ENCODE measurements around the gene DMRT2.

The DMRT2 gene

GRCh38 chr9:1046639-1047572 is 3.3 kb upstream of the DMRT2 start:
- no peak for DNase-seq
- no peak overlapping the region for H3K9ac ChIP-seq (ENCODE audit: low read depth, low read length)

DNA sequence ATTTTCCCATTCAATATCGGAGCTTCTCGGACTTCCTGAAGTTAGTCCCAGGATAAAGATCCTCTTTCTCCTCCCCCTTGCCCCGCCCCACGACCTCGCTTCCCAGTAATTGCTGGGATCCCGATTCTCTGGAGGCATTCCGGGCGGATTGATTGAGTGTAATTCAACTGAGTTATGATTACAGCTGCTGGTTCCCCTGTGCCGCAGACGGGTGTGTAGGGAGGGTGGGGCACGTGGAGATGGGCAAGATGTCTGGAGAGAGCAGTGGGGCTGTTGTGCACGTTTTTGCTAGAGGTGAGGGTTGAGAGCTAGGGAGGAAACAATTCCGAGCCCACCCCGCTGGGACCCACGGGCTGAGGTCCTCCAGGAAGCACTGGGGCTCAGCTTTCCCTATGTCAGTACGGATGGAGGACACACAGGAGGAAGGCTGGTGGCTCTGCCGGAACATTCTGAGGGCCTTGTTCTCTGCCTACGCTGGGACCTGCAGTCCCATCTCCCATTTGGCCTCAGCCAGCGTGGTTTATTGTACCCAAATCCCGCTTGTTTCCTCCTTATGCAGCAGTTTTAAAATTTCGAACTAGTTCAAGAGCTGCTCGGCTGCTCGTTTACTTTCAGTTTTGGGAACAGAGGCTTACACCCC is 2.4 kb upstream of the DMRT2 start:
- no peaks in the 10 kb centered on the region for H4K20me1 ChIP-seq (ENCODE audit: insufficient read depth, low read length)
- ATAC-seq (ENCODE audit: insufficient read depth, low read depth) (0 out of 3 replicates have a peak, but pooled peaks have one; percentile 31), DNase-seq (no peak)
- H3K27ac ChIP-seq (ENCODE audit: low read length) = no peak overlapping the region
- H2AFZ ChIP-seq (ENCODE audit: low read depth, low read length) = no peak overlapping the region; the same call in 1 of the 2 replicates
- H3K27me3 ChIP-seq (ENCODE audit: insufficient read depth, low read length, poor library complexity) = no peaks in the 10 kb centered on the region
- TF ChIP-seq EZH2 (IDR thresholded peaks at IDR 0.05; ENCODE audit: borderline replicate concordance, low read depth, low read length, severe bottlenecking) = no peak
- TF ChIP-seq, protein P1, sequence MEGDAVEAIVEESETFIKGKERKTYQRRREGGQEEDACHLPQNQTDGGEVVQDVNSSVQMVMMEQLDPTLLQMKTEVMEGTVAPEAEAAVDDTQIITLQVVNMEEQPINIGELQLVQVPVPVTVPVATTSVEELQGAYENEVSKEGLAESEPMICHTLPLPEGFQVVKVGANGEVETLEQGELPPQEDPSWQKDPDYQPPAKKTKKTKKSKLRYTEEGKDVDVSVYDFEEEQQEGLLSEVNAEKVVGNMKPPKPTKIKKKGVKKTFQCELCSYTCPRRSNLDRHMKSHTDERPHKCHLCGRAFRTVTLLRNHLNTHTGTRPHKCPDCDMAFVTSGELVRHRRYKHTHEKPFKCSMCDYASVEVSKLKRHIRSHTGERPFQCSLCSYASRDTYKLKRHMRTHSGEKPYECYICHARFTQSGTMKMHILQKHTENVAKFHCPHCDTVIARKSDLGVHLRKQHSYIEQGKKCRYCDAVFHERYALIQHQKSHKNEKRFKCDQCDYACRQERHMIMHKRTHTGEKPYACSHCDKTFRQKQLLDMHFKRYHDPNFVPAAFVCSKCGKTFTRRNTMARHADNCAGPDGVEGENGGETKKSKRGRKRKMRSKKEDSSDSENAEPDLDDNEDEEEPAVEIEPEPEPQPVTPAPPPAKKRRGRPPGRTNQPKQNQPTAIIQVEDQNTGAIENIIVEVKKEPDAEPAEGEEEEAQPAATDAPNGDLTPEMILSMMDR (IDR thresholded peaks at IDR 0.05; ENCODE audit: borderline replicate concordance, extremely low read depth, low read length, poor library complexity, severe bottlenecking) = no peak
- no peak overlapping the region for H3K9ac ChIP-seq (ENCODE audit: low read depth, low read length)
- 0 out of 2 replicates have a peak, but pooled peaks cover 4% of the 10 kb centered on the region for H3K4me1 ChIP-seq (ENCODE audit: insufficient read depth, low read length)
- H3K4me2 ChIP-seq (ENCODE audit: insufficient read depth, low read length) = peak overlapping the region; percentile 52
- H3K4me3 ChIP-seq (ENCODE audit: low read depth in 1 of 2, low read length in 2 of 2) = peak overlapping the region in 1 of 2 experiments; percentile 34; a peak in 1 of 4 replicates
- no peaks in the 10 kb centered on the region for H3K36me3 ChIP-seq (ENCODE audit: insufficient read depth, low read length)
- no peaks in the 10 kb centered on the region for H3K79me2 ChIP-seq (ENCODE audit: insufficient read depth, low read length)
- H3K9me3 ChIP-seq (ENCODE audit: insufficient read depth, low read length, severe bottlenecking) = no peaks in the 10 kb centered on the region

More at GRCh38 chr9:1046639-1047572, 3.3 kb upstream of the DMRT2 start:
- no peak overlapping the region for H3K4me3 ChIP-seq (ENCODE audit: low read depth in 1 of 2, low read length in 2 of 2)
- 0 out of 2 replicates have a peak, but pooled peaks cover 4% of the 10 kb centered on the region for H3K4me1 ChIP-seq (ENCODE audit: insufficient read depth, low read length)
- H3K27me3 ChIP-seq (ENCODE audit: insufficient read depth, low read length, poor library complexity) = no peaks in the 10 kb centered on the region
- no peak for ATAC-seq (ENCODE audit: insufficient read depth, low read depth)
- H2AFZ ChIP-seq (ENCODE audit: low read depth, low read length) = no peak overlapping the region
- no peak overlapping the region for H3K4me2 ChIP-seq (ENCODE audit: insufficient read depth, low read length)
- no peak overlapping the region for H3K27ac ChIP-seq (ENCODE audit: low read length)
- no peak for TF ChIP-seq EZH2 (IDR thresholded peaks at IDR 0.05; ENCODE audit: borderline replicate concordance, low read depth, low read length, severe bottlenecking)
- TF ChIP-seq, protein P1 (IDR thresholded peaks at IDR 0.05; ENCODE audit: borderline replicate concordance, extremely low read depth, low read length, poor library complexity, severe bottlenecking) = no peak
- H4K20me1 ChIP-seq (ENCODE audit: insufficient read depth, low read length) = no peaks in the 10 kb centered on the region
- H3K9me3 ChIP-seq (ENCODE audit: insufficient read depth, low read length, severe bottlenecking) = no peaks in the 10 kb centered on the region
- H3K79me2 ChIP-seq (ENCODE audit: insufficient read depth, low read length) = no peaks in the 10 kb centered on the region
- no peaks in the 10 kb centered on the region for H3K36me3 ChIP-seq (ENCODE audit: insufficient read depth, low read length)

- ATAC-seq (ENCODE audit: insufficient read depth, low read depth) (no peak), DNase-seq (no peak)
- H3K4me3 ChIP-seq (ENCODE audit: low read depth in 1 of 2, low read length in 2 of 2) = no peak overlapping the region
- H3K27ac ChIP-seq (ENCODE audit: low read length) = no peak overlapping the region
- no peak overlapping the region for H2AFZ ChIP-seq (ENCODE audit: low read depth, low read length)
- H3K4me1 ChIP-seq (ENCODE audit: insufficient read depth, low read length) = 0 out of 2 replicates have a peak, but pooled peaks cover 4% of the 10 kb centered on the region
- TF ChIP-seq, protein P1 (IDR thresholded peaks at IDR 0.05; ENCODE audit: borderline replicate concordance, extremely low read depth, low read length, poor library complexity, severe bottlenecking) = no peak
- no peak for TF ChIP-seq EZH2 (IDR thresholded peaks at IDR 0.05; ENCODE audit: borderline replicate concordance, low read depth, low read length, severe bottlenecking)
- H3K9ac ChIP-seq (ENCODE audit: low read depth, low read length) = no peak overlapping the region
- H3K4me2 ChIP-seq (ENCODE audit: insufficient read depth, low read length) = peak overlapping the region; percentile 52
- H3K27me3 ChIP-seq (ENCODE audit: insufficient read depth, low read length, poor library complexity) = no peaks in the 10 kb centered on the region
- no peaks in the 10 kb centered on the region for H3K36me3 ChIP-seq (ENCODE audit: insufficient read depth, low read length)
- H3K79me2 ChIP-seq (ENCODE audit: insufficient read depth, low read length) = no peaks in the 10 kb centered on the region
- no peaks in the 10 kb centered on the region for H3K9me3 ChIP-seq (ENCODE audit: insufficient read depth, low read length, severe bottlenecking)
- no peaks in the 10 kb centered on the region for H4K20me1 ChIP-seq (ENCODE audit: insufficient read depth, low read length)
These were observed 1.9 kb upstream of the DMRT2 start for GRCh38 chr9:1048231-1048619.

Data from DND-41 (cell line).